NCI-H146 treated with DMSO at 0.1 percent for 48 hours (cell line): Measurements from ENCODE around the gene PLEKHA6.
"Not testable (repeated sequence)": the region's sequence is repeated elsewhere in the genome, so short reads cannot be mapped to it uniquely, and the experiment has no call there.

Experiments used
- DNase-seq: peaks from one replicate; lab custom pipeline; 2025; ENCODE audit not compliant: unreplicated experiment; lab: John Stamatoyannopoulos, UW

PLEKHA6 gene

GRCh38 chr1:204241914-204242313 lies 117.8 kb downstream of the PLEKHA6 start:
- no peak for DNase-seq

DNA sequence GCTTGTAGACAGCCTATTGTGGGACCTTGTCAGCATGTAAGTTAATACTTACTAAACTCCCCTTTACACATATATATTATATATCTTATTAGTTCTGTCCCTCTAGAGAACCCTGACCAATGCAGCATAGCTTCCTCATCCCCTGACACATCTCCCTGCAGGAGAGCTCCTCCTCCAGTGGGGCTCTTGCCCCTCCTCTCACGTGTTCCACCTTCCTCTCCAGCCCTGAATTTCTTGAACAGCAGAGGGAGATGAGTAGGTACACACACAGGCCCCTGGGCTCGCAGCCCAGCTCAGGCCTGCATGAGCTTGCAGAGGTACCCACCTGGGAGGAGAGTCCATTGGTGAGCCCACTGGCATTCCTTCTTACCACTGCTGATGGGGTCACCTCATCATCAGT lies 118.7 kb downstream of the PLEKHA6 start:
- no peak for DNase-seq

DNA sequence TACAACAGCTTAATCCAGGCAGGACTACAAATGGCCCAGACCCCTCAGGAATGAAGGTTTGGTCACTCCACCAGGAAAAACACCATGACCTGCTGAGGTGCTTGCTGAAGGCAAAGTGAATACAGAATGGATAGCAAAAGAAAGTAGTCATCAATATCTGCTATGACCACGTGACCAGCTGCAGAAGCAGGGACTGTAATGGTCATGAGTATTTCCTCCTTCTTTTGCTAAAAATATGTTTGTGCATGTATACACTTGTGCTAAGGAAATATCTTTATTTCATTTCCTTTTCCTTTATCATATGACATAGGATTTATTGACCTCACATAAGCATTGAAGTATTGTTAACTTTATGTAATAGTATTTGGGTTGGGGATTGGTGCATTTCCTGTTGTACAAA lies 119.5 kb downstream of the PLEKHA6 start:
- DNase-seq, result no peak

GRCh38 chr1:204239401-204239800 lies 120.3 kb downstream of the PLEKHA6 start:
- not testable (repeated sequence) for DNase-seq

- not testable (repeated sequence) for DNase-seq
Observed at GRCh38 chr1:204238520-204238919, 121.2 kb downstream of the PLEKHA6 start.

GRCh38 chr1:204237515-204237914 lies 122.2 kb downstream of the PLEKHA6 start:
- DNase-seq, result not testable (repeated sequence)

DNA sequence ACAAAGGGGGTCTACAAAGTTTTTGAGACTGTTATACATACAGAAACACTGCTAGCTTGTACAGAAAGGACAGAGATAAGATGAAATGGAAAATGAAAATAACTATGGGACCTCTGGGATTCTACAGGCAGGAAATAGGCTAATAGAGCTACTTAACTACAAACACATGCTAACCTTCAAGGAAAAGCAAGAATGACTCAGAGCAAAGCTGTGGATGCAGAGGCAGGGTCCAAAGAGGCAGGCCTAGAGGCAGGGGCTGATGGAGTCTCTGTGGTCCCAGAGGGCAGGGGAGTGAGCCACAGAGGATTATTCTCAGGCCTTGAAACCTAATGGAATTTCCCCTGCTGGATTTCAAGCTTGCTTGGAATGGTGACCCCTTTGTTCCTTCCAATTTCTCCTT lies 127.2 kb downstream of the PLEKHA6 start:
- no peak for DNase-seq

DNA sequence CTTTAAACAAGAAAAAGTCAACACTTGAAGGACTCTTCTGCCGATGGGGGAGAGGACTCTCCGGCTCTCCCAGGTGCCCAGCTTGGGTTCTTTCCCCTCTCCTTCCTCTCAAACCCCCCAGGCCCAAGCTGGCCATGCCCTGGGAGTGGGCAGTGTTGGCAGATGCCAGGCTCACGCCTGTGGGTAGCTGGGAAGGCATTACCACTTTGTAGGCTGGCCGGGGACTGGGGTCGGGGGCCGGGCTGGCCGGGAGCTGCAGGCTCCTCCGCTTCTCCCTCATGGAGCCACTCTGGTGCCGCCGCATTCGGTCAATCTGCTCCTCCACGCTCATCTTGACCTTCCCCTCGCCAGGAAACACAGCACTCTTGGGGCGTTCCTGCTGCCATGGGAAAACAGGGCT lies 129.5 kb downstream of the PLEKHA6 start:
- DNase-seq, result no peak

GRCh38 chr1:204228896-204229295 lies 130.8 kb downstream of the PLEKHA6 start:
- DNase-seq, result no peak

- no peak for DNase-seq
Observed at GRCh38 chr1:204227996-204228785, 131.5 kb downstream of the PLEKHA6 start.

DNA sequence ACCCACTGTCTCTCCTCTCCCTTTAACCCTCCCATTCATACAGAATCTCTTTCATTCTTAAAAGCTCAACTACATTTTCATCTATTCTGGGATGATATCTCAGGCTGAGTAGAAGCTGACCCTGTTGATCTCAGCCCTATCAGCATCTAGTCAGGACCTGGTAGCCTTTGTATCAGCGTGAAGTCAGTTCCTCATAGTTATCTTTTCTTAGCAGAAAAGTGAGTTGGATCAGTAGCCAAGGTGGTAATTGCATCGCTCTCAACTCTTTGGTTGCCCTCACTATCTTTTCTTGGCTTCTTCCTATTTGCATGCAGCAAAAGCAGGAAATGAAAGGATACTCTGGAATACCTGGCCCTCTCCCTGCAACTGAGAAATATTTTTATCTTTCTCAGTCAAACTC lies 132.4 kb downstream of the PLEKHA6 start:
- DNase-seq, result no peak

DNA sequence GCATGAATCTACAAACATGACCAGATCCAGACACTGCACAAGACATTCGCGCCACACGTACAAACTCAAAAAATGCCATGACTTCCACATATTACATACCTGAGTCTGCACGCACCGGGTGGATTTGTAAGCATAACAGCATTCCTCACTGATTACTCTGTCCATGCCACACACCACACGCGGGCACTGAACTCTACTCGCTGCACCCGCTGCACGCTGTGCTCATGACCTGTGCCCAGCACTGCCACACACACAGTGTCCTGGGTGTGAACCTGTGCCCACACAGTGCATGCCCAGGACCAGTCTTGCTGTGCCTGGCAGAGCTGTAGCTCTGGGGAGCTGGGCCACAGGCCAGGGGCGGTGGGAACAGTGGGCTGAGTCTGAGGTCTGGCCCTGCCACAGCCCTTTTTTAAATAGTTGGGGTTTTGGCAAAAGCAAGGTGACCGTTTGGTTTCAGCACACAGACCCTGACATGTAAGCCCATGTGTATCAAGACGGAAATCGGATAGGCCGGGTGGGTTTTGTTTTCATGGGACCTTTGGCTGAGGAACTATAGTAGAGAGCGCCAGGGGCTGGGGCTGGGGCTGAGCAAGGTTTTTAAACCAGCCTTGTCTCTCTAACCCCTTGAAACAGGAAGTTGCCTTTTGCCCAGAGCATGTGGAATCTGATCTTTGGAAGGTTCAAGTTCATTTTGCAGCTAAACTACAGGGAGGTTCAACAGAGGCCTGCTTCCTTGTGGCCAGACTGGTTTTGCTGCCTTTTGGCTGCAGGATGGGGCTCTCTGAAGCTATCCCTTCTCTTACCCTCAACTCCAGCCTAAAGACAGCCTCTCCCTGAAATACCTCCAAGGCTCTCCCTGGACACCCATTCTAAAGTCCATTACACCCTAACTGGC lies 133.6 kb downstream of the PLEKHA6 start:
- DNase-seq, result no peak

- DNase-seq, result no peak
Observed at GRCh38 chr1:204224655-204225054, 135.1 kb downstream of the PLEKHA6 start.

GRCh38 chr1:204223129-204223860 lies 136.4 kb downstream of the PLEKHA6 start:
- no peak for DNase-seq

GRCh38 chr1:204222764-204223055 lies 137.0 kb downstream of the PLEKHA6 start:
- no peak for DNase-seq

- no peak for DNase-seq
Observed at GRCh38 chr1:204222006-204222763, 137.5 kb downstream of the PLEKHA6 start.

GRCh38 chr1:204221271-204221670 lies 138.5 kb downstream of the PLEKHA6 start:
- no peak for DNase-seq

- no peak for DNase-seq
Observed at GRCh38 chr1:204219971-204220616, 139.6 kb downstream of the PLEKHA6 start.

GRCh38 chr1:204218552-204218951 lies 141.2 kb downstream of the PLEKHA6 start:
- no peak for DNase-seq

GRCh38 chr1:204217648-204218000 lies 142.1 kb downstream of the PLEKHA6 start:
- no peak for DNase-seq
